Gastrocnemius medialis (tissue), 4 donors: ENCODE data around the gene MCM7.

ENCODE experiments used
- POLR2A ChIP-seq, 2 donors: fragments of 450-650 bp; IDR thresholded peaks; one replicate each; pipeline ENCODE4 v1.6.1; 2017; ENCODE audit warnings: antibody characterized with exemption in 2 of 2, mild to moderate bottlenecking in 2 of 2, moderate library complexity in 2 of 2
- TF ChIP-seq, protein P1 (sequence below), 5 experiments: fragments of 450-650 bp in 3 of 5; fragments of 200-600 bp in 2 of 5; sonication (generic) in 2 of 5; IDR thresholded peaks in 4 of 5; conservative IDR thresholded peaks in 1 of 5; 1 replicate in 4 of 5; 2 replicates in 1 of 5; pipeline ENCODE4 v1.5.1; 2016 to 2019; ENCODE audit warnings: antibody characterized with exemption in 5 of 5, mild to moderate bottlenecking in 3 of 5, moderate library complexity in 3 of 5

DNA sequence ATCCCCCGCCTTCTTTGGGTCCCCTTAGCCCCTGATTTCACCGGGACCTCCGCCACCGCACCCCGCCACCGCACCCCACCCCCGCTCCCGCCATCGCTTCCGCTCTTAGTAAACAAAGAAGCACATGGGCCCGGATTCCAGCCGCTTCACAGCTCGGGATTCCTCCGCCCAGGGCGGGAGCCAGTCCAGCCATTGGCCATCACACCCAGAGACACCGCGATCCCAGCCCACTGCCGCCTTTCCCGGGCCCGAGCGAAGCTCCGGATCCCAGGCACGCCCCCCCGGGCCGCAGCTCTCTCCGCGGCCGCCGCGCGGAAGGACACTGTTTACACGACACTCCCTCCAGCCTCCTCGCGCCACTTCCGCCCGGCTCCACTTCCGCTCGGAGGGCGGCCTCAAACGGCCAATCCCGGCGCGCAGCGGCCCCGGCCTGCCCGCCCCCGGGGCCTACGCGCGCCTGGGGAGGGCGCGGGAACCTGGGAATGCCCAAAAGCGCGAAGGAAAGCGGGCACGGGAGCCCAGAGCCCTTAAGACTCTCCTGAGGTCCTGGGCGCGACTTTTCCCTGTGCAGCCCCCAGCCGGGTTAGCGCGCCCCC lies 679 bp downstream of the MCM7 start:
- TF ChIP-seq, protein P1, sequence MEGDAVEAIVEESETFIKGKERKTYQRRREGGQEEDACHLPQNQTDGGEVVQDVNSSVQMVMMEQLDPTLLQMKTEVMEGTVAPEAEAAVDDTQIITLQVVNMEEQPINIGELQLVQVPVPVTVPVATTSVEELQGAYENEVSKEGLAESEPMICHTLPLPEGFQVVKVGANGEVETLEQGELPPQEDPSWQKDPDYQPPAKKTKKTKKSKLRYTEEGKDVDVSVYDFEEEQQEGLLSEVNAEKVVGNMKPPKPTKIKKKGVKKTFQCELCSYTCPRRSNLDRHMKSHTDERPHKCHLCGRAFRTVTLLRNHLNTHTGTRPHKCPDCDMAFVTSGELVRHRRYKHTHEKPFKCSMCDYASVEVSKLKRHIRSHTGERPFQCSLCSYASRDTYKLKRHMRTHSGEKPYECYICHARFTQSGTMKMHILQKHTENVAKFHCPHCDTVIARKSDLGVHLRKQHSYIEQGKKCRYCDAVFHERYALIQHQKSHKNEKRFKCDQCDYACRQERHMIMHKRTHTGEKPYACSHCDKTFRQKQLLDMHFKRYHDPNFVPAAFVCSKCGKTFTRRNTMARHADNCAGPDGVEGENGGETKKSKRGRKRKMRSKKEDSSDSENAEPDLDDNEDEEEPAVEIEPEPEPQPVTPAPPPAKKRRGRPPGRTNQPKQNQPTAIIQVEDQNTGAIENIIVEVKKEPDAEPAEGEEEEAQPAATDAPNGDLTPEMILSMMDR (IDR thresholded peaks at IDR 0.05 in 4 of 5, conservative IDR thresholded peaks at IDR 0.05 in 1 of 5), result peak in 1 of 5 experiments; percentile 15
- TF ChIP-seq POLR2A (IDR thresholded peaks at IDR 0.05), result peak in 1 of 2 donors; percentile 58
